NCI-H774 (cell line): ENCODE measurements around the gene AXIN1.
"Not testable (repeated sequence)": the region's sequence is repeated elsewhere in the genome, so short reads cannot be mapped to it uniquely, and the experiment has no call there.

Source experiments
- DNase-seq: peaks from one replicate; lab custom pipeline; 2025; lab: John Stamatoyannopoulos, UW

The AXIN1 gene

DNA sequence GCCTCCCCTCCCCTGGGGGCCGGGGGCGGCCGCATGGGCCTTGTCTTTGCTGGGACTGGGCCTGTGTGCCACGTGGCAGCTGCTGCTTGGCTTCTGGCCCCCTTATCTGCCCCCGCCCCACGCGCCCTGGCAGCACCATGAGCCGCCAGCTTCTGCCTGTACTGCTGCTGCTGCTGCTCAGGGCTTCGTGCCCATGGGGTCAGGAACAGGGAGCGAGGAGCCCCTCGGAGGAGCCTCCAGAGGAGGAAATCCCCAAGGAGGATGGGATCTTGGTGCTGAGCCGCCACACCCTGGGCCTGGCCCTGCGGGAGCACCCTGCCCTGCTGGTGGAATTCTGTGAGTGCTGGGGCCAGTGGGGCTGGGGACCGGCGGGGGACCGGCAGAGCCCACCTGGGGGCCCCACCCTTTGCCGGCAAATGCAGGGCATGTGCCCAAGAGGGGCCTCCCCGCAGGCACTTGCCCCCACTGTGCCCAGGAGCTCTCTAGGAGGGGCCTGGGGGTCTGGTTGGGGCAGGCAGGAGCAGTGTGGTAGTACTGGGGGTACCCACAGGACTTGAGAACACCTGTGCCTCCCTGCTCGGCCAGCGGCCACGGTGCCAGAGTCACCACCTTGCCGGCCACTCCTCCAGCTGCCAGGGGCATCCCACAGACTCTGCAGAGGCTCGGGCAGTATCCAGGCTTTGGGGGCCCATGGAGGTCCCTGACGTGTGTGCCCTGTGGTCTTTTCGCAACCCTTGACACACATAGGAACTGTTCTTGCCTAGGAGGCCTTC is 69.3 kb downstream of the AXIN1 start, which contains the start of gene PDIA2:
Gene PDIA2, plus strand, starts transcription at position 132 of the 773 bp plus-strand sequence. Its CDS starts 6 bp downstream, at position 138.
- DNase-seq, result no peak

DNA sequence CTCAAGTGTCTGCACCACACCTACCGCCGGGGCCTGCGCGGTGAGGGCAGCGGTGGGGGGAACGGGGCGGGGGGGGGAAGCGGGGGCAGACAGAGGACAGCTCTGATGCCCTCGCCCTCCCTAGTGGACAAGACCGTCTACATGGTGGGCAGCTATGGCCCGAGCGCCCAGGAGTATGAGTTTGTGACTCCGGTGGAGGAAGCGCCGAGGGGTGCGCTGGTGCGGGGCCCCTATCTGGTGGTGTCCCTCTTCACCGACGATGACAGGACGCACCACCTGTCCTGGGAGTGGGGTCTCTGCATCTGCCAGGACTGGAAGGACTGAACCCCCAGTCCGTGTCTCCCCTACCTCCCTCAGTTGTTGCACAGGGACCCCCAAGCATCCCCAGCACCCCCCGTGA is 70.0 kb downstream of the AXIN1 start:
- DNase-seq, result no peak

DNA sequence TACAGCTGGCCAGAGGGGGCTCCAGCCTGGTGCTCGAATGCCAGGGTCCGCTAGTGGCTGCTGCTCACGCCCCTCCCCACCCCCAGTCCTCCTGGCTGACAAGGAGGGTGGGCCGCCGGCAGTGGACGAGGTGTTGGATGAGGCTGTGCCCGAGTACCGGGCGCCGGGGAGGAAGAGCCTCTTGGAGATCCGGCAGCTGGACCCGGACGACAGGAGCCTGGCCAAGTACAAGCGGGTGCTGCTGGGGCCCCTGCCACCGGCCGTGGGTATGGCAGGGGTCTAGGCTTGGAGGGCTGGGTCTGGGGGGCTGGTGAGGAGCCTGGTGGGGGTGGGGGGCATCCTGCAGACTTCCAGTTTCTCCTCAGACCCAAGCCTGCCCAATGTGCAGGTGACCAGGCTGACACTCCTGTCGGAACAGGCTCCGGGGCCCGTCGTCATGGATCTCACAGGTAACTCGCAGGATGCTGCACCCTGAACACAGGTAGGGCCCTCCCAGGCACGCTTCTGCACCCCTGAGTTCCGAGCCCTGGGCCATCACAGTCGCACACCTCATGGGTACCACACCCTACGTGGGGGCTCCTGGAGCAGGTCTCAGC is 70.8 kb downstream of the AXIN1 start:
- no peak for DNase-seq

DNA sequence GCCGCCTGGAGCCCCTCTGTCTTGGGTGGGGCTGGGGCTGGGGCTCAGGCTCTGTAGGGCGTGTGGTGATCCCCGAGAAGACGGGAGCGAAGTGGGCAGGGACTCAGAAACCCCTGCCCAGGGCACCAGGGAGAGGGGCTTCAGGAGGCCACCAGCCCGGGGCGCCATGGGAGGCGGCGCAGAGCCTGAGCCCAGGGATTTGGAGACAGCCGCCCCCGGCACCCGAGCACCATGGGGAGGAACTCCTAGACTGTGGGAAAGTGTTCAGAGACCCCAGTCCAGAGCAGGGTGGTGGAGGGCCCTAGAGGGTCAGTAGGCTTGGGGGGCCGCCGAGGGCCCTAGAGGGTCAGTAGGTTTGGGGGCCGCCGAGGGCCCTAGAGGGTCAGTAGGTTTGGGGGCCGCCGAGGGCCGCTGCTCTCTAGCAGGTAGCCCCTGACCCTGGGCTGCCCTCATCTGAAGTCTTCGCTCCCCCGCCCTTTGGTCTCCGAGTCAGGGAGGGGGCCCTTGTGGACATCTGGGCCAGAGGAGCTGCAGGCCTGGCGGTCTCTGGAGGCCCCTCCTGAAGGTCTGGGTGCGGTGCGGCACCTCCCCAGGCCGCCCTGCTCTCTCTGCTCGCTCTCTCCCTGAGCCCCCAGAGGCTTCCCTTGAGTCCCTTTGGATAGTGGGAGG is 71.4 kb downstream of the AXIN1 start:
- no peak for DNase-seq

DNA sequence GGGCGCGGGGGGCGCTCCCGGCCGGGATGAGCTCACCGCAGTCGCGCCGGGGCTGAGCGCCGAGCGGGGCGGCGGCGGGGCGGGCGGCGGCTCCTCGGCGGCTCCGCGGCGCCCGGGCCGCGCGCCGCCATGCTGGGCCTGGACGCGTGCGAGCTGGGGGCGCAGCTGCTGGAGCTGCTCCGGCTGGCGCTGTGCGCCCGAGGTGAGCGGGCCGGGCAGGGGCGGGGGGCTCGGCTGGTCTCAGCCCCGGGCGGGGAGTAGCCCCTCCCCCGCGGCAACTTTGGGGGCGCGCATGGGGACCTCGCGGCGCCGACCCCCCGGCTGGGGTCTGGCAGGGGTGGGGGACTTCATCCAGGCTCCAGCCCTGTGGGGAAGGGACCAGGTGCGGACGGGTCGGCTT is 72.0 kb downstream of the AXIN1 start, which contains the start of gene ARHGDIG:
Gene ARHGDIG, plus strand, starts transcription at position 40 of the 400 bp plus-strand sequence. Its CDS starts 90 bp downstream, at position 130.
- DNase-seq, result no peak

DNA sequence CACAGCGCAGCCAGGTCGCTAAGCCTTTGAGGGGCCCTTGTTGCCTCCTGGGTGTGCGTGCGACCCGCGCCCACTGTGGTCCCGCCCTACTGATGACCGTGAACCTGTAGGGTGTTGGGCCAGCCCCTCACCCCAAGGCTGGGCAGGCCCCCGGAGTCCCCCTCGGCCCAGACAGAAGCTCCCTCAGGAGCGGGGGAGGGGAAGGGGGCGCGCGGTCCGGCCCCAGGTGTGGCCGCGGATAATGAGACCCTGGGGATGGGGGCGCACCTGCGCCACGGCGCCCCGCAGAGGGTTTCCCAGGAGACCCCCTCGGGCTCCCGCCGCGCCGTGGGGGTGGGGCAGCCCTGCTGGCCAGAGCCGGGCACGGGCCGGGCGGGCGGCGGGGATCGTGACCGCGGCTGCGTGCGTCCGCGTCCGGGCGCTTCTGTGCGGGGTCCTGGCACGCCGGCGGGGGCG is 72.5 kb downstream of the AXIN1 start:
- DNase-seq, result no peak

DNA sequence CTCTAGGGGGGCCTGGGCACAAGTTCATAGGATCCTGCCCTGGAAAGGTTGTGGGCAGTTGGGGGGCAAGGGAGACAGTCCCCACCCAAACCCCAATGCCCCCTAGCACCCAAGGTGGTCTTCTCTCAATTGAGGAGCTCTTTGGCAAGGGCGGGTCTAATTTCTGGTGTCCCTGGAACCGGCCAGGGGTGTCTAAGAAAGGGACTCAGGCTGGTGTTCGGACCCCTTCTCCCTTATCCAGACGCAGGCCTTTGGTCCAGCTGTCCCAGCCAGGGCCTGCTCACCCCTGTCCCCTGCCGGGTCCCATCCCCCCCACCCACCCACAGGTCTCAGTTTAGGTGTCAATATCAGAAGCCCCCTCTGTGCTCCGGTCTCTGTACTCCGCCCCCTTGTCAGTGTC is 73.0 kb downstream of the AXIN1 start:
- DNase-seq, result no peak

DNA sequence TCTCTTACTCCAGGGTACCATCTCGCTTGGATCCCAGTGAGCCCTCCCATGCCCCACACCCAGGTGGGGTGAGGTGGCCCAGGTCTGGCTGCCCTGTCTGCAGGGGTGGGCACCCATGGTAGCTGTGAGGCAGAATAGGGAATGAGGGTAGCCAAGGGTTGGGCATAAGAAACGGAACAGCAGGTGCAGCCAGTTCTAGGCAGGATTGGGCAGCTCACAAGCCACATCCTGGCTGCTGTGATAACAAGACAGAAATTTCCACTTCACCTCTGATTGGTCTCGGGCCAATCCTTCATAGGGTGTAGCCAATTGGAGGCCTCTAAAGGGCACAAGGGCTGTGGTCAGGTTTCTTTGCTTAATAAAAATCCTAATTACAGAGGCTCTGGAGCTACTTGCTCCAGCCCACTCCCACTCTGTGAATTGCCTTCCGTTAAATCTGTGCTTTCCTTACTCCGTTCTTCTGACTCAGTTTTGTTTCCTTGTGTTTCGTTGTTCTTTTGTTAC is 73.6 kb downstream of the AXIN1 start:
- DNase-seq, result peak; percentile 25

DNA sequence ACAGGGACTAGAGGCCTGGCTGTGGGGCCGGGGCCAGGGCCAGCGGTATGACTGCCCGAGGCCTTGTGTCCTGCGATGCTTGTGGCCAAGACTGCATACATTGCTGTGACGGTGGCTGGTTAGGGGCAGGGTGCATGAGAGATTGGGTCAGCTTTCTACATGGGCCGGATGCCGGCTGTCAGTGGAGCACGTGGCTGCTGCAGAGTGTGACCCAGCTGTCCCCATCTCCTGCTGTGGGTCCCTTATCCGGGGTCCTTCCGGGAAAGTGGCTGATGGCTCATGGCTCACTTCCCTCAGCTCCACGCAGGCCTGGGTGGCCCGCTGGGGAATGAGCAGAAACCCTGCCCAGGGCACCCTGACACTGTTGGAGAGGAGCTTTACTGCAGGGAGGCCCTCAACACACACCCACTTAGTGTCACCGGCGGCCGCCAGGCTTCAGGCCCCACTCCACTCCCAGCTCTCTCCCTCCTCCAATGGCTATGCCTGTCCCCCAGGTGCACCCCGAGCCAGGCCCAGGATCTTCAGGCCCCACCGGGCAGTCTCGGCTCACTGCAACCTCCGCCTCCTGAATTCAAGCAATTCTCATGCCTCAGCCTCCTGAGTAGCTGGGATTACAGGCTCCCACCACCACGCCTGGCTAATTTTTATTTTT is 76.0 kb downstream of the AXIN1 start:
- DNase-seq, result no peak

DNA sequence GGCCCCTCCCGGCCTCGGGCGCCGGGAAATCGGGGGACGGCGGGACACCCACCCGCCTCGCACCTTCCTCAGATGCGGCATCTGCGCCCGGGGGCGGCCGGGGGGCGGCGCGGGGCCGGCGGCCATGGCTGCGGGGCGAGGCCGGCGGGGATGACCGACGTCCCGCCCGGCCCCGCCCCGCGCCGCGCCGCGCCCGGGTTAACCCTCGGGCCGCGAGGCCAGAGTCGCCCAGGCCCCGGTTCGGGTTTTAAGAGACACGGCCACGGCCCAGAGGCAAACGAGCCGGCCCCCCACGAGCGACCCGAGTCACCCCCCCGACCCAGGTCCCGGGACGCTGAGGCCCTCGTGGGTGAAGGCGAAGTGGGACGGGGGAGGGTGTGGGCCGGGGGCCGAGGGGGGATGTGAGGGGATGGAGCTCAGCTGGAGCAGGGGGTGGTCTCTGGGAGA is 76.7 kb downstream of the AXIN1 start, which contains the start of gene RGS11:
Gene RGS11, minus strand, starts transcription at position 159 of the 447 bp plus-strand sequence. Its CDS starts 33 bp downstream, at position 126.
- no peak for DNase-seq

DNA sequence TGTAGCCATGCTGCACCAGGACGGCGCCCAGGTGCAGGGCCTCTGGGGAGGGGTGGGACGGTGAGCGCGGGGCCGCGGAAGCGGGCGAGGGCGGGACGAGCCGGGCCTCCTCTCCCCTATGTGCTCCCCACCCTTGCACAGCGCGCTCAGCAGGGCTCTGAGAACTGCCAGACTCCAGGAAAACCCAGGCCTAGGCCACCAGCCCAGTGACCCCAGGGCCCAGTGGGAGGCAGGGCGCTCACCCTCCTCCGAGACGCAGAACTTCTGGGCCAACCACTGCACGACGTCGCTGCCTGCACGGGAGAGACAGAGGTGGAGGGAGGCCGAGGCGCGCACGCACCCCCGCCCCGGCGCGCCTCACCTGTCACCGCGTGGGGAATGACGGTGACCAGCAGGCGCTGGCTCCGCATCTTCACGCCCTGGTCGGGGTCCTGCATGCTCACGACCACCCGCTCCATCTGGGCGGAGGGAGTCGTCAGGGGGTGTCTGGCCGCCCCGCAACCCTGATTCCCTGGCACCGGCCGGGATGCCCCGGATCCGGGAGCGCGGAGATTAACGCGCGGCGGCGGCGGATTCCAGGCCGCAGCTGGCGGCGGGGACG is 77.4 kb downstream of the AXIN1 start:
- DNase-seq, result no peak

DNA sequence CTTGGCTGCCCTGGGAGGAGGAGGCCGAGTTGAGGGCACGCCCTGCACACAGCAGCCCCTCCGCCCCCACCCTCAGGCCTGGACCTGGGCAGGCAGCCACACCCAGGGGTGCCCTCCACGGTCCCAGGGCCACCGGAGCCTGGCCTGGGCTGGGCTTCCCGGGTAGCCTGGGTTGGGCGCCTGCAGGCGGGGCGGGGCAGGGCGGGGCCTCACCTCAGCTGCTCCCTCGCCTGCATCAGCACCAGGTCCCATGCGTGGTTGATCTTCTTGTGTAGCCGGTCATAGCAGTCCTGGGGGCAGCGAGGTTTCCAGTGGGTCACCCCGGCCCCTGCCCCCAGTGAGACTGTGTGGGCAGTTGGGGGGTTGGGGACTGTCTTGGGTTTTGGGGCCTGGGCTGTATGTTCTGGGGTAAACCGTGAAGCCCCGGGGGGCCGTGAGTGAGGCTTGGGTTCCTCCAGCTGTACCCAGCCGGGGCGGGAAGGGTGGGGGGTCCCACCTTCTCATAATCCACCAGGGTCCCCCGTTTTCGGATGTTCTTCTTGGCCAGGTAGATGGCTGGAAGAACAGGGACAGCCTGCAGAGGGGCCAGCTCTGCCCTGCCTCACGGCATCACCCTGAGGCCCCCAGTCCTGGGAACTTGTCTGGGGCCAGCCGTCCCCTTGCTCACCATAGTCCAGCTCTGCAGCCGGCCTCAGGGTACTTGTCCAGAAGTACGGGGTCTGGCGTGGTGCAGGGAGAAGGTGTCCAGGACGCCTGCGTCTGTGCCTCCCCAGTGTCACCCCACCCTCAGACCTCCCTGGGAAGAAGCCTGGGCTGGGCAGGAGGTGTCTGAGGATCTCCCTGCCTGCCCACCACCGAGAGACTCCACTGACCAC is 78.7 kb downstream of the AXIN1 start:
- DNase-seq, result no peak

DNA sequence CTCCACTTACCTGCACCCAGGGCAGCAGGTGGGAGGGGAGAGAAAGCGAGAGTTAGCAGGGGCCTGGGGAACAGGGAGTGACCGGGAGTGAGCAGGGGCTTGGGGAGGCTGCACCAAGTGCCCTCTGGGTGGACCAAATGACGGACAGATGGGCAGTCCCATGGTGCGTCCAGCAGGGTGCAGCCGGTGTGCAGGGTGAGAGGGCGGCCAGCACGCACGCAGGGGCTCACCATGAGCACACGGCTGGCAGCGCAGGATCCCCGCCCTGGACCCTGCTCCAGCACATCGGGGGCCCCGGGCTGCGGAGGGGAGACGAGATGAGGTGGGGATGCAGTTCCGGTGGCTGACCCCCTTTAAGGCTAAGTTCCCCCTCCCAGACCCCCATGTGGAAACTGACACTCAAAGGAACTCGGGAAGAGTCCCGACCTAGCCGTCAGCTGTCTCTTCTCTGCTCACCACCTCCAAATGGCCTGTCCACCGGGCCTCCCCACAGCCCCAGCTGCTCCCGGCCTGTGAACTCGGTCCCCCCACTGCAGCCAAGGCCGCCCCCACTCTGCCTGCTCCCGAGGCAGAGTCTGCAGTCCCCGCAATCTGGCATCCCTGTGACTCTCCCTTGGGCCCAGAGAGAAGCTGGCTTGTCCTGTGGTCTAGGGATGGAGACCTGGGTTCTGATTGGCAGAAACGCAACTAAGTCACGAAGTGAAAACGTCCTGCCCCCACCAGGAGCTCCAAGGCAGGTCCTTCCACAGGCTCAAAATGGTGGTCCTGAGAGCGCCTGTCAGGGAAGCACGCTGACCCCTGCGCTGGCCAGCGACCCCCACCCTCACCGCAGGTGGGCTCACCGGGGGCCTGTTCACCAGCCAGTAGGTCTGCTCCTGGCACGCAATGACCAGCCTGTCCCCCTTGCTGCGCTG is 79.6 kb downstream of the AXIN1 start:
- DNase-seq, result no peak

DNA sequence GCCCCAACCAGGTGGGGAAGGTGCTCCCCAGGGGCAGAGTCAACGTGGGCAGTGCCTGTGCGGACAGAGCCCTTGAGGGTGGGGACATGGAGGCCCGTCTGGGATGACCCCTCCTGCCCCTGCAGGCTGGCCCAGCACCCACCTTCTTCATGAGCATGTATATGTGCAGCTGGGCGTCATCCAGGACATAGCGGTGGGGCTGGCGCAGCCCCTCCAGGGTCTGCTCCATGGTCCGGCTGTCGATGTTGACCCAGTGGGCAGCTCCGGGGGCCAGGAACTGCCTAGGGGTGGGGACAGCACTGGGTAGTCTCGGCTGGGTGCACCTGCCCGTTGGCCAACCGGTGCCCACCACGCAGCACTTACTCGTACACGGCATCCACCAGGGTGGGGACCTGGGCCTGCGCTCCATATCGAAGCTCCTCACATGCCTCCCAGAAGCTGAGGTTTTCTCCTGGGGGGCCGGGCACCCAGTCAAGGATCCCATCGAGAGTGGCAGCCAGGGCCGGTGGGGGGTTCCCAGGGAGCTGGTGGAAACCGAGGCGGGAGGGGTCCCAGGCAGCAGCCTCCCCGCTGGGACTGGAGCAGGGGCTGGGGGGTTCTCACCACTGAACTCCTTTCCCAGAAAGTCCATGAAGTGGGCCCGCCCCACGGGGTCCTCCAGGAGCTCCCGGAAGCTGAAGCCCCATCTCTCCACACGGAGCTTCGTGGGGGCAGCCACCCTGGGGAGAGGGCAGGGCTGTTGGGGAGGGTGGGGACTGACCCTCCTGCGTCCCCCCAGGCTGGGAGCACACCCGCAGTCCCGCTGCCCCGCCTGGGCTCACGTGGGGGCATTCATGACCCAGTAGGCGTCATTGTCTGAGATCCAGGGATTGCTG is 81.9 kb downstream of the AXIN1 start:
- no peak for DNase-seq

DNA sequence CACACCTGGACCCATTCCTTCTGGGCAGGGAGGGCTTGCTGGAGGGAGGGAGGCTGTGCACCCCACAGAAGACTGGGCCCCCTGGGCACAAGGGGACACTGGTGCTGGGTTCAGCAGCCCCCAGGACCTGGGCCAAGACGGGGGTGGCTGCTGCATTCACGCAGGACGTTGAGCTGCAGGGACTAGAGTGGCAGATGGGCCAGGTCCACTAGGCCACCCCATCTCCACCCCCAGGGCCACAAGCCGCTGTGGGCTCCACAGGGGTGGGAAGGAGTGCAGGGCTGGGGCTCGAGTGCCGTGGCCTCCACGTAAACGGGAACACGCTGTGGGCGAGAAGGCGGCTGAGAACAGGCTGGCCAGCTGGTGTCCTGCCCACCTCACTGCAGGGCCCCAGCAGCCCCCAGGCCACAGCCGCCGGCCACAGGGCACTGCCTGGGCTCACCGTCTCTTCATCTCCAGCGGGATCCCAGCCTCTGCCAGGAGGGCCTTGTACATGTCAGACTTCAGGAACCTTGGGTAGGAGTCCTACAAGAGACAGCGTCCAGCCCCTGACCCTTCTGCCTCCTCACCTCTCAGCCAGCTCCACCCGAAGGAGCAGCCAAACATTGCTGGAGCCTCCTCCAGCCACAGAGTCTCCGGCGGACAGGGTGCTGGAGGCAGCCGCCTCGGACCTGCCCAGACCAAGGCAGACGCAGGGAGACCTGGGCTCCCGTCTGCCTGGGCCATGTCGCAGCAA is 83.3 kb downstream of the AXIN1 start:
- no peak for DNase-seq

DNA sequence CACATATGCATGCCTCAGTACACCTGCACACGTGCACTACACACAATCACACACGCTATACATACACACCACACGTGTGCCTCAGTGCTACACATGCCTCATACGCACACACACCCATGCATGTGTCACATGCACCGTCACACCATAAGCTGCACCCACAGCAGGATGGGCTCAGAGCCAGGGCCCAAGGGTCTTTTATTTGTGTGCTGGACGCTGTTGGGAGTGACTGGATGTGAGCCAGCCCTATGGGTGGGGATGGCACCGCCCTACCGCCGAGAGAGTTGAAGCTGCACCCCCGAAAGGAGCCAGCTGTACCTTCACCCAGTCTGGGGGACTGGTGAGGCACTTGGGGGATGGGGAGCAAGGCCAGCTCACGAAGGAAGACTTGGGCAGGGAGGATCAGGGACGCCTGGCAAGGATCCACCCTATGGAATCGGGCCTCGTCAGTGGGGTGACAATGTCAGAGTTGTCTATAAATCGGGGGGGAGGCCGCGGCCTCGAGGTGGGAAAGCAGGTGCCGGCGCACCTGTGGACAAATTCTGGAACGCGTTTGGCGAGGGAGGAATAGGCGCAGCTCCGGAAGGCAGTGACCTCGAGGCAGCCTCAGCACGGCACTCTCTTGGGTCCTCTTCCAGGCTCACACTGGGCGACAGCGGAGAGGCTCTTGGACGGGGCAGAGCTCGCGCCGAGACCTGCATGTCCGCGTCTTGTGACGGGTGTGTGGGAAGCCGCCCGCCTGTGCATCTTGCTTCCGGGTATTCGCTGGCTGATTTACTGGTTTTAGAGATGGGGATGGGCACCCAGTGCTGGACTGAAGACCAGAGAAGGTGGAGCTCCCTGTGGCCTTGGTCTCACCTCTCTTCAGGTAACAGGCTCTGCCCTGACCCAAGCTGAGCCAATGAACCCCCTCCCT is 84.1 kb downstream of the AXIN1 start:
- no peak for DNase-seq

DNA sequence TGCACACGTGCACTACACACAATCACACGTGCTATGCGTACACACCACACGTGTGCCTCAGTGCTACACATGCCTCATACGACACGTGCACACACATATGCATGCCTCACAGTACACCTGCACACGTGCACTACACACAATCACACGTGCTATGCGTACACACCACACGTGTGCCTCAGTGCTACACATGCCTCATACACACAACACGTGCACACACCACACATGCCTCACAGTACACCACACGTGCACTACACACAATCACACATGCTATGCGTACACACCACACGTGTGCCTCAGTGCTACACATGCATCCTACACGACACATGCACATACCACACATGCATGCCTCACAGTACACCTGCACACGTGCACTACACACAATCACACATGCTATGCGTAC is 85.0 kb downstream of the AXIN1 start:
- not testable (repeated sequence) for DNase-seq
